PC-3 (cell line): ENCODE data around the gene UBP1. TPM values are rescaled to one million over a fixed set of nuclear protein-coding genes. Genes with fewer than 3 reads are reported as not detected.

Experiments
- ATAC-seq: fragments of 200-7000 bp; cut with Tn5 transposase; 2 replicates; pipeline ENCODE4 v1.9.1; 2020; ENCODE audit warnings: mild to moderate bottlenecking, moderate library complexity
- BruUV-seq: library from RNA; stranded (reverse); fragments of 400-500 nt; replicated peaks from 2 replicates; lab custom pipeline; 2021; lab: Mats Ljungman, UMichigan
- CTCF ChIA-PET: fragments of 300-600 bp; sonication (Branson Sonifier 250); formaldehyde crosslinking; loops from one replicate; lab custom pipeline; 2022; ENCODE audit warnings: antibody characterized with exemption; lab: Charles Lee
- POLR2A ChIA-PET: fragments of 300-600 bp; sonication (Branson Sonifier 250); formaldehyde crosslinking; loops from one replicate; lab custom pipeline; 2022; ENCODE audit warnings: antibody characterized with exemption; ENCODE audit not compliant: unreplicated experiment; lab: Charles Lee
- DNase-seq: peaks from one replicate; pipeline ENCODE4 v3.0.0-alpha.2; 2015
- H2AFZ ChIP-seq: fragments of 300-600 bp; sonication (generic); 2 replicates; pipeline ENCODE4 v1.6.0; 2016; ENCODE audit warnings: antibody characterized with exemption, low read length
- H3F3A ChIP-seq: fragments of 300-600 bp; sonication (generic); one replicate; pipeline ENCODE4 v1.6.0; 2017; ENCODE audit warnings: antibody characterized with exemption, low read length, control low read depth, mild to moderate bottlenecking; ENCODE audit not compliant: unreplicated experiment
- H3K27ac ChIP-seq: fragments of 300-600 bp; sonication (generic); 2 replicates; pipeline ENCODE4 v1.5.1; 2016; ENCODE audit warnings: mild to moderate bottlenecking, low read length
- H3K27me3 ChIP-seq: fragments of 300-600 bp; sonication (generic); 2 replicates; pipeline ENCODE4 v1.6.1; 2016; ENCODE audit warnings: low read length, mixed read lengths
- H3K36me3 ChIP-seq: fragments of 300-600 bp; sonication (generic); 2 replicates; pipeline ENCODE4 v1.6.1; 2016; ENCODE audit warnings: low read depth, mixed run types, low read length, mixed read lengths
- H3K4me1 ChIP-seq: fragments of 300-600 bp; sonication (generic); 2 replicates; pipeline ENCODE4 v1.5.1; 2016; ENCODE audit warnings: low read length; ENCODE audit not compliant: insufficient read depth
- H3K4me2 ChIP-seq: fragments of 300-600 bp; sonication (generic); 2 replicates; pipeline ENCODE4 v1.6.0; 2016; ENCODE audit warnings: low read length
- H3K4me3 ChIP-seq: fragments of 300-600 bp; sonication (generic); 2 replicates; pipeline ENCODE4 v1.5.1; 2016; ENCODE audit warnings: mild to moderate bottlenecking, low read length, mixed read lengths
- H3K79me2 ChIP-seq: fragments of 300-600 bp; sonication (generic); 2 replicates; pipeline ENCODE4 v1.6.1; 2017; ENCODE audit warnings: low read length, mixed read lengths
- H3K9ac ChIP-seq: fragments of 300-600 bp; sonication (generic); 2 replicates; pipeline ENCODE4 v1.6.0; 2016; ENCODE audit warnings: mild to moderate bottlenecking, low read length
- H3K9me2 ChIP-seq: fragments of 300-600 bp; sonication (generic); replicated peaks from 2 replicates; pipeline ENCODE4 v1.6.1; 2016; ENCODE audit warnings: mixed run types, low read length, mixed read lengths
- H3K9me3 ChIP-seq: fragments of 300-600 bp; sonication (generic); 2 replicates; pipeline ENCODE4 v1.6.1; 2016; ENCODE audit warnings: low read length, mixed read lengths
- H4K20me1 ChIP-seq: fragments of 300-600 bp; sonication (generic); 2 replicates; pipeline ENCODE4 v1.6.1; 2016; ENCODE audit warnings: low read length, mixed read lengths
- CTCF ChIP-seq: fragments of 300-600 bp; sonication (generic); conservative IDR thresholded peaks from 2 replicates; pipeline ENCODE4 v1.5.1; 2017; ENCODE audit warnings: antibody characterized with exemption, low read depth, mild to moderate bottlenecking, low read length
- EZH2 ChIP-seq: fragments of 300-600 bp; sonication (generic); IDR thresholded peaks from one replicate; pipeline ENCODE4 v1.6.1; 2017; ENCODE audit warnings: antibody characterized with exemption, mild to moderate bottlenecking, low read length; ENCODE audit not compliant: unreplicated experiment
- EZH2phosphoT487 ChIP-seq: fragments of 300-600 bp; sonication (generic); IDR thresholded peaks from 2 replicates; pipeline ENCODE4 v1.6.1; 2018; ENCODE audit warnings: mild to moderate bottlenecking, antibody characterized with exemption, low read length, borderline replicate concordance
- intact Hi-C: fragments of 100-400 bp; cut with micrococcal nuclease; formaldehyde crosslinking; loops from 2 replicates; pipeline ENCODE4 v1.9.0; 2023
- total RNA-seq: library from RNA; depleted of rRNA; stranded (reverse); fragments of >200 nt; gene quantifications from 2 replicates; pipeline ENCODE4 v1.2.3, GENCODE V29; 2014

The UBP1 gene
- total RNA-seq, 1 experiment from 2014 or later, result 49.3 TPM

GRCh38 chr3:33377931-33378330 is 62.3 kb downstream of the UBP1 start:
- Histone ChIP-seq H4K20me1 (no peaks in the 10 kb centered on the region), H3K4me1 (peaks cover 11% of the 10 kb centered on the region), H3K79me2 (no peaks in the 10 kb centered on the region), H3K9me3 (no peaks in the 10 kb centered on the region), H3F3A (no peaks in the 10 kb centered on the region), H3K27me3 (no peaks in the 10 kb centered on the region), H3K27ac (0 out of 2 replicates have a peak overlapping the region, but pooled peaks have one; percentile 3), H3K4me3 (no peak overlapping the region), H3K9me2 (no peaks in the 10 kb centered on the region), H3K4me2 (no peak overlapping the region), H3K36me3 (peaks cover 12% of the 10 kb centered on the region), H2AFZ (no peak overlapping the region), H3K9ac (no peak overlapping the region)
- intact Hi-C loops, result no loop called here
- ATAC-seq (peak; percentile 87), DNase-seq (peak; percentile 73)
- ChIA-PET POLR2A (no interaction called here), CTCF (no interaction called here)
- TF ChIP-seq EZH2phosphoT487, result no peak
- no peak for TF ChIP-seq CTCF
- TF ChIP-seq EZH2, result no peak
- no TSS peak for BruUV-seq

GRCh38 chr3:33377489-33377888 is 62.7 kb downstream of the UBP1 start:
- no peaks in the 10 kb centered on the region for H3F3A ChIP-seq
- H2AFZ ChIP-seq, result no peak overlapping the region
- H3K9me2 ChIP-seq, result no peaks in the 10 kb centered on the region
- H4K20me1 ChIP-seq, result no peaks in the 10 kb centered on the region
- CTCF ChIA-PET, result no interaction called here
- POLR2A ChIA-PET, result no interaction called here
- no peaks in the 10 kb centered on the region for H3K9me3 ChIP-seq
- DNase-seq, result no peak
- BruUV-seq, result no TSS peak
- no peak; the same call in 1 of the 2 replicates for ATAC-seq
- H3K27ac ChIP-seq, result no peak overlapping the region
- peaks cover 15% of the 10 kb centered on the region for H3K4me1 ChIP-seq
- no peak for TF ChIP-seq EZH2phosphoT487
- TF ChIP-seq CTCF, result no peak
- TF ChIP-seq EZH2, result no peak
- intact Hi-C loops, result no loop called here
- no peak overlapping the region for H3K9ac ChIP-seq
- no peak overlapping the region for H3K4me2 ChIP-seq
- H3K79me2 ChIP-seq, result no peaks in the 10 kb centered on the region
- H3K27me3 ChIP-seq, result no peaks in the 10 kb centered on the region
- peaks cover 12% of the 10 kb centered on the region for H3K36me3 ChIP-seq
- H3K4me3 ChIP-seq, result no peak overlapping the region

GRCh38 chr3:33373082-33373437 is 67.1 kb downstream of the UBP1 start:
- no peak for DNase-seq
- no peaks in the 10 kb centered on the region for H3F3A ChIP-seq
- no peak for ATAC-seq
- no TSS peak for BruUV-seq
- no peaks in the 10 kb centered on the region for H3K79me2 ChIP-seq
- no peaks in the 10 kb centered on the region for H4K20me1 ChIP-seq
- intact Hi-C loops, result loop anchor here (2.0 to 5.0 kb wide), 5 partner anchors 54 to 426 kb away; no protein-coding TSS in a partner anchor
- H3K4me2 ChIP-seq, result peak overlapping the region; percentile 61
- no peak overlapping the region for H3K27ac ChIP-seq
- TF ChIP-seq CTCF (no peak; the same call in 1 of the 2 replicates), EZH2 (no peak), EZH2phosphoT487 (no peak)
- H3K27me3 ChIP-seq, result no peaks in the 10 kb centered on the region
- POLR2A ChIA-PET, result interaction anchor here (0.6 to 1.0 kb wide), 3 partner anchors 96 to 737 kb away, joined by 3 to 4 read pairs (median 3); no protein-coding TSS in a partner anchor
- no peak overlapping the region for H3K9ac ChIP-seq
- H3K9me2 ChIP-seq, result no peaks in the 10 kb centered on the region
- peak overlapping the region; percentile 57 for H2AFZ ChIP-seq
- H3K9me3 ChIP-seq, result no peaks in the 10 kb centered on the region
- peaks cover 16% of the 10 kb centered on the region for H3K4me1 ChIP-seq
- CTCF ChIA-PET, result interaction anchor here (0.5 to 3.1 kb wide), 14 partner anchors 10 to 426 kb away, joined by 3 to 64 read pairs (median 4); partner anchors contain the start of gene FBXL2
- H3K36me3 ChIP-seq, result peaks cover 8% of the 10 kb centered on the region
- H3K4me3 ChIP-seq, result no peak overlapping the region; the same call in 1 of the 2 replicates
